NCI-H1436 treated with DMSO at 0.1 percent for 48 hours (cell line): ENCODE measurements around the gene MAP1B.

Source experiments
- DNase-seq: peaks from one replicate; lab custom pipeline; 2025; lab: John Stamatoyannopoulos, UW

Gene MAP1B

GRCh38 chr5:72133212-72133990 is 26.1 kb downstream of the MAP1B start:
- no peak for DNase-seq

GRCh38 chr5:72134226-72134899 is 27.1 kb downstream of the MAP1B start:
- DNase-seq: no peak

GRCh38 chr5:72137826-72138409 is 30.6 kb downstream of the MAP1B start:
- no peak for DNase-seq

- no peak for DNase-seq
These were observed 31.8 kb downstream of the MAP1B start for GRCh38 chr5:72138943-72139521.

- no peak for DNase-seq
These were observed 33.4 kb downstream of the MAP1B start for GRCh38 chr5:72140711-72141110.

- no peak for DNase-seq
These were observed 34.4 kb downstream of the MAP1B start for GRCh38 chr5:72141440-72142355.

GRCh38 chr5:72144762-72145161 is 37.5 kb downstream of the MAP1B start:
- DNase-seq: no peak

GRCh38 chr5:72145348-72145747 is 38.1 kb downstream of the MAP1B start:
- DNase-seq: no peak

- DNase-seq: no peak
These were observed 38.8 kb downstream of the MAP1B start for GRCh38 chr5:72146056-72146455.

- no peak for DNase-seq
These were observed 40.3 kb downstream of the MAP1B start for GRCh38 chr5:72147569-72147968.

- DNase-seq: no peak
These were observed 42.5 kb downstream of the MAP1B start for GRCh38 chr5:72149742-72150141.

- DNase-seq: no peak
These were observed 43.9 kb downstream of the MAP1B start for GRCh38 chr5:72151169-72151568.

GRCh38 chr5:72151646-72152045 is 44.4 kb downstream of the MAP1B start:
- no peak for DNase-seq

GRCh38 chr5:72152545-72152944 is 45.3 kb downstream of the MAP1B start:
- DNase-seq: no peak

- no peak for DNase-seq
These were observed 46.3 kb downstream of the MAP1B start for GRCh38 chr5:72153551-72153950.

- DNase-seq: no peak
These were observed 46.9 kb downstream of the MAP1B start for GRCh38 chr5:72154076-72154756.

- no peak for DNase-seq
These were observed 49.8 kb downstream of the MAP1B start for GRCh38 chr5:72156946-72157624.

- DNase-seq: no peak
These were observed 50.3 kb downstream of the MAP1B start for GRCh38 chr5:72157625-72157962.

- no peak for DNase-seq
These were observed 52.2 kb downstream of the MAP1B start for GRCh38 chr5:72159501-72159911.

- no peak for DNase-seq
These were observed 53.1 kb downstream of the MAP1B start for GRCh38 chr5:72160329-72160728.

- DNase-seq: no peak
These were observed 53.7 kb downstream of the MAP1B start for GRCh38 chr5:72160959-72161358.
